WERI-Rb-1 (cell line): ENCODE measurements around the gene OPN1SW.

Experiments used
- DNase-seq: peaks from one replicate; pipeline ENCODE4 v3.0.0-alpha.2; 2020
- H3K27ac ChIP-seq: fragments of 250-450 bp; sonication (Bioruptor Pico); 2 replicates; pipeline ENCODE4 v1.5.1; 2020; ENCODE audit warnings: mild to moderate bottlenecking, moderate library complexity
- H3K27me3 ChIP-seq: fragments of 250-450 bp; sonication (Bioruptor Pico); 2 replicates; pipeline ENCODE4 v1.5.1; 2021; ENCODE audit warnings: mild to moderate bottlenecking, low read depth, moderate library complexity; ENCODE audit not compliant: insufficient read depth, severe bottlenecking
- H3K36me3 ChIP-seq: fragments of 250-450 bp; sonication (Bioruptor Pico); 2 replicates; pipeline ENCODE4 v1.5.1; 2020; ENCODE audit warnings: mild to moderate bottlenecking, moderate library complexity
- H3K4me3 ChIP-seq: 2 replicates; pipeline ENCODE4 v1.5.1; 2011; ENCODE audit warnings: low read depth, mild to moderate bottlenecking, control low read depth, low read length
- H3K9me3 ChIP-seq: fragments of 250-450 bp; sonication (Bioruptor Pico); 2 replicates; pipeline ENCODE4 v1.5.1; 2021; ENCODE audit warnings: mild to moderate bottlenecking, moderate library complexity; ENCODE audit not compliant: severe bottlenecking
- TF ChIP-seq, protein P1 (sequence below): IDR thresholded peaks from 2 replicates; pipeline ENCODE4 v1.5.1; 2011; ENCODE audit warnings: low read depth, mild to moderate bottlenecking, control low read depth, inconsistent platforms, low read length

OPN1SW gene

DNA sequence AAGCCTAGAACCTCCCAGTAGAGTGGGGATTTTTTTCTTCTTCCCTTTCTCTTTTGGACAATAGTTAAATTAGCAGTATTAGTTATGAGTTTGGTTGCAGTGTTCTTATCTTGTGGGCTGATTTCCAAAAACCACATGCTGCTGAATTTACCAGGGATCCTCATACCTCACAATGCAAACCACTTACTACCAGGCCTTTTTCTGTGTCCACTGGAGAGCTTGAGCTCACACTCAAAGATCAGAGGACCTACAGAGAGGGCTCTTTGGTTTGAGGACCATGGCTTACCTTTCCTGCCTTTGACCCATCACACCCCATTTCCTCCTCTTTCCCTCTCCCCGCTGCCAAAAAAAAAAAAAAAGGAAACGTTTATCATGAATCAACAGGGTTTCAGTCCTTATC, 5.4 kb downstream of the OPN1SW start:
- TF ChIP-seq, protein P1, sequence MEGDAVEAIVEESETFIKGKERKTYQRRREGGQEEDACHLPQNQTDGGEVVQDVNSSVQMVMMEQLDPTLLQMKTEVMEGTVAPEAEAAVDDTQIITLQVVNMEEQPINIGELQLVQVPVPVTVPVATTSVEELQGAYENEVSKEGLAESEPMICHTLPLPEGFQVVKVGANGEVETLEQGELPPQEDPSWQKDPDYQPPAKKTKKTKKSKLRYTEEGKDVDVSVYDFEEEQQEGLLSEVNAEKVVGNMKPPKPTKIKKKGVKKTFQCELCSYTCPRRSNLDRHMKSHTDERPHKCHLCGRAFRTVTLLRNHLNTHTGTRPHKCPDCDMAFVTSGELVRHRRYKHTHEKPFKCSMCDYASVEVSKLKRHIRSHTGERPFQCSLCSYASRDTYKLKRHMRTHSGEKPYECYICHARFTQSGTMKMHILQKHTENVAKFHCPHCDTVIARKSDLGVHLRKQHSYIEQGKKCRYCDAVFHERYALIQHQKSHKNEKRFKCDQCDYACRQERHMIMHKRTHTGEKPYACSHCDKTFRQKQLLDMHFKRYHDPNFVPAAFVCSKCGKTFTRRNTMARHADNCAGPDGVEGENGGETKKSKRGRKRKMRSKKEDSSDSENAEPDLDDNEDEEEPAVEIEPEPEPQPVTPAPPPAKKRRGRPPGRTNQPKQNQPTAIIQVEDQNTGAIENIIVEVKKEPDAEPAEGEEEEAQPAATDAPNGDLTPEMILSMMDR, result no peak
- no peaks in the 10 kb centered on the region for H3K9me3 ChIP-seq
- H3K4me3 ChIP-seq, result no peak overlapping the region
- H3K27me3 ChIP-seq, result no peaks in the 10 kb centered on the region
- H3K27ac ChIP-seq, result no peak overlapping the region
- peaks cover 44% of the 10 kb centered on the region for H3K36me3 ChIP-seq
- no peak for DNase-seq

DNA sequence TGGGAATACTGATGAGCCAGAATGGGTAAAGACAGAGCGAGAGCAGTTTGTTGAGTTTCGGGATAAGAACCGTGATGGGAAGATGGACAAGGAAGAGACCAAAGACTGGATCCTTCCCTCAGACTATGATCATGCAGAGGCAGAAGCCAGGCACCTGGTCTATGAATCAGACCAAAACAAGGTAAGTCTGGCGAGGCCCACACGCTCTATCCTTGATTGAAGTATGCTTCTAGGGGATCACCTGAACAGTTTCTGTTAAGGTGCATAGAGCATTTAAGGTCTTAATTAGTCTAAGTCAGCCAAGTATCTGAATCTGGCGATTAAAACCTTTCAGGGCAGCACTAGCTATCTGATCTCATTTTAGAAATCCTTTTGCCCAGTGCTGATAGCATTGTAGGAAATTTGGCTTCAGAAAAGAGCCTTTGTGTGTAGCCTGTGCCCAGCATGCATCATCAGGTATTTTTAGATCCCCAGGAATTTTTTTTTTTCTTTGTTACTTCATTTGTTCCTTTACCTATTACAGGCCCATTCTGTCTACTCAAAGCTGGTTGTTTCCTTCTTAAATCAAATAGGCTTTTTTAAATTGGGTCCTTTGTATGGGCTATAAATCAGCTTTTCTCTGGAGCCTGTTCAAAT, 8.0 kb downstream of the OPN1SW start:
- TF ChIP-seq, protein P1, result no peak
- peaks cover 56% of the 10 kb centered on the region for H3K36me3 ChIP-seq
- no peaks in the 10 kb centered on the region for H3K9me3 ChIP-seq
- no peak overlapping the region for H3K4me3 ChIP-seq
- peak overlapping the region; percentile 59 for H3K27ac ChIP-seq
- H3K27me3 ChIP-seq, result no peaks in the 10 kb centered on the region
- DNase-seq, result no peak

DNA sequence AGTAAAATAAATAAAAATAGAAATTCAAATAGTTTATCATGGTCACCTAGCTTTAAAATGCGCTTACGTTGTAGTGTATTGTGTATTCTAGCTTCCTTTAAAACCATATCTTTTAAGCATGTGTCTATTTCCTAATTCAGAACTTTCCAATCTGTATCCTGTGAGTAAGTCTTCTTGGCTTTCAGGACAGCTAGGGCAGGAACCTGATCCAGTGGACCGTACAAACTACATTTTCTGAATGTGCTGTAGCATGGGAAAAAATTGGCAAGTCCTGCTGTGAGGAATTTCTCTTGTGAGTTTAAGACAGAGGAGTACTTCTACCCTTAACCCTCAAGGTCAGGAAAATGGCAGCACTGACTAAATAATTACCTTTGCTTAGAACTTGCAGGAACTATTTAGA, 12.1 kb downstream of the OPN1SW start:
- Histone ChIP-seq H3K9me3 (no peaks in the 10 kb centered on the region), H3K36me3 (peaks cover 52% of the 10 kb centered on the region), H3K27ac (no peak overlapping the region), H3K4me3 (no peak overlapping the region), H3K27me3 (no peaks in the 10 kb centered on the region)
- TF ChIP-seq, protein P1, result no peak
- DNase-seq, result no peak

DNA sequence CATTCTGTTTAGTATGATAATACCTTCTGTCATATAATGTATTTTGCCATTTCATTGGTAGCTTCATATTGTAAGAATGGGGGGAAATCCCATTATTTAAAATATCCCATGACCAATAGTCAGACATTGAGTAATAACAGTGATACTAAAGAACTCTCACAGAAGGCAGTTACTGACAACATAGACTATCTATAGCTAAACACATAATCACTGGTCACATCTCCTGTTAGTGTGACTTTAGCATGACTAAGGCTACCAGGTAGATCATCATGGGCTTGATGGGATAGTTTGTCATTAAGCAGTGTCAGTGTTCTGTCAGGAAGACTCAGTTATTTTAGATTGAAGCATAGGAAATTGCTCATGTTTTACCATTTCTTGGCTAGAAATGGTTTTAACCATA, 16.4 kb downstream of the OPN1SW start:
- Histone ChIP-seq H3K9me3 (no peaks in the 10 kb centered on the region), H3K27me3 (no peaks in the 10 kb centered on the region), H3K4me3 (no peak overlapping the region), H3K36me3 (peaks cover 69% of the 10 kb centered on the region), H3K27ac (no peak overlapping the region)
- TF ChIP-seq, protein P1, result no peak
- no peak for DNase-seq

DNA sequence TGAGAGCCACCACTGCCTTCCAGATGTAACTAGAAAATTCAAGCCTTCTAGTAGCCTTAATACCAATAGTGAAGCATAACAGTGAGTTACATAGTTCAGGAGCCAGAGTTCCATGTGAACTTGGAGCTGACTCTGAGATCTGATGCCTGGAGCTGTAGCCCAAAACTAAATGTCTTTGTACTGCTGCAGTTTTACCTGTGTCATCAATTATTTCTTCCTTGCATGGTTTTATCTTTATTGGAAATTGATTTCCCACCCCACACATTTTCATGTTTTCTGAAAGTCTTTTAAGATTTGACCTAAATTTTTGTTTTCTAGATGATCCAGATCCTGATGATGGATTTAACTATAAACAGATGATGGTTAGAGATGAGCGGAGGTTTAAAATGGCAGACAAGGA, 17.0 kb downstream of the OPN1SW start:
- no peak overlapping the region for H3K4me3 ChIP-seq
- TF ChIP-seq, protein P1, result no peak
- peaks cover 68% of the 10 kb centered on the region for H3K36me3 ChIP-seq
- no peaks in the 10 kb centered on the region for H3K9me3 ChIP-seq
- DNase-seq, result no peak
- H3K27me3 ChIP-seq, result no peaks in the 10 kb centered on the region
- no peak overlapping the region for H3K27ac ChIP-seq

DNA sequence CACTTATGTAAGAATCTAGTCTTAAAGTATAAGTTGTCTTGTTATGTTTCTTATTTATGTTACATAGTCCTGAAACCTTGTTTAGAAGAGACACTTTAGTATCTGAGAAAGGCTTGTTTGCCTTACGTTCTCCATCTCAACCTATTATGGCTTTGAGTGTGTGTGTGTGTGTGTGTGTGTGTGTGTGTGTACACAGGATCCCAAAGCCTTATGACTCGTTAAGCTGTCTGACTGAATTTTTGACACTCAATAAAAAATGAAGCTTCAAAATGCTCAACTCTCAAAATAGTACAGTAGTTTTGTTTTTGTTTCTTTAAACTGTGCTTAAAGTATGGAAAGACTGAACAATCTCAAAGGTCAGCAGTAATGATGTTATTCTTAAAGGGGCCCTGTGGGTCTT, 18.4 kb downstream of the OPN1SW start:
- TF ChIP-seq, protein P1, result no peak
- Histone ChIP-seq H3K27me3 (no peaks in the 10 kb centered on the region), H3K4me3 (no peak overlapping the region), H3K9me3 (no peaks in the 10 kb centered on the region), H3K27ac (no peak overlapping the region), H3K36me3 (peaks cover 65% of the 10 kb centered on the region)
- no peak for DNase-seq
